Mononuclear cell (primary cell): ENCODE measurements around the gene GMEB1. TPM values are rescaled to one million over a fixed set of nuclear protein-coding genes. Genes with fewer than 3 reads are reported as not detected.
A peak's percentile ranks its signal among the peaks of the same experiment; 100 is the strongest.
"Not testable (repeated sequence)": the region's sequence is repeated elsewhere in the genome, so short reads cannot be mapped to it uniquely, and the experiment has no call there.

Source experiments
- H3K27me3 ChIP-seq: 2 replicates; pipeline ENCODE4 v1.6.0; 2011; ENCODE audit warnings: low read length, control low read depth; ENCODE audit not compliant: insufficient read depth
- H3K4me1 ChIP-seq: 2 replicates; pipeline ENCODE4 v1.5.1; 2011; ENCODE audit warnings: mild to moderate bottlenecking, low read length, control low read depth; ENCODE audit not compliant: insufficient read depth
- H3K4me3 ChIP-seq: 2 replicates; pipeline ENCODE4 v1.5.1; 2011; ENCODE audit warnings: mild to moderate bottlenecking, low read length, moderate library complexity
- H3K9me3 ChIP-seq: 2 replicates; pipeline ENCODE4 v1.5.1; 2011; ENCODE audit warnings: low read depth, mild to moderate bottlenecking, control low read depth, low read length
- total RNA-seq: library from RNA; depleted of rRNA; stranded (reverse); fragments of >200 nt; gene quantifications from one replicate; pipeline ENCODE4 v1.2.3, GENCODE V29; 2012

GMEB1 gene
- total RNA-seq, 1 donor, result 15.0 TPM

DNA sequence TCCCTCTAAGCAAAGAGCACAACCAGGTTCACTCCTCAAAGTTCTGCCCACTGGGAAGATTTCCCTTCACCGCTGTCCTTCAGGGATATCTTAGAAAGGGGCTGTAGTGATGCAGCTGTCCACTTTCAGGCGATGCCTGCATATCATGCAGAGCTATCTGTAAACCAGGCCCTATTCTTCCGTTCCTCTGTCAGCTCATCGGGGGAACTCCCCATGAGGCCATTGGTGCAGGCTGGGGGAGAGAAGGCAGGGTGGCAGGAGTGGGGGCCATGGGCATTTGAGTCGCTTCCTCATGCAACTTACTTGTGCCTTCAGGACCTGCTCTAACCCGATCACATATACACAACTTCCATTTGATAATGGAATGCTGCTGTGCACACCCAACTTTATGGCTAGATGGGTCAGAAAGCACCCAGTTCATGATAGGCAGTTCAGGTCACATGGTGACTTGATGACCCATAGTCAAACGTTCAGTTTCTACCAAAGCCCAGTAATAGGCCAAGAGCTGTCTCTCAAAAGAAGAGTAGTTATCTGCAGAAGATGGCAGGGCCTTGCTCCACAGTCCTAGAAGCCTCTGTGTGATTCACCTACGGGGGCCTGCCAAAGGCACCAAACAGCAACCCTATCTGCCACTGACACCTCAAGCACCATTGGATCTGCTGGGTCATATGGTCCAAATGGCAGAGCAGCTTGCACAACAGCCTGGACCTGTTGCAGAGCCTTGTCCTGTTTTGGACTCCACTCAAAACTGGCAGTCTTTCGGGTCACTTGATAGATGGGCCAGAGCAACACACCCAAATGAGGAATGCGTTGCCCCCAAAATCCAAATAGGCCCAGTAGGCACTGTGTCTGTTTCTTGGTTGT, 12.9 kb upstream of the GMEB1 start:
- H3K27me3 ChIP-seq, H3K4me3 ChIP-seq, H3K9me3 ChIP-seq, H3K4me1 ChIP-seq: not testable (repeated sequence)

DNA sequence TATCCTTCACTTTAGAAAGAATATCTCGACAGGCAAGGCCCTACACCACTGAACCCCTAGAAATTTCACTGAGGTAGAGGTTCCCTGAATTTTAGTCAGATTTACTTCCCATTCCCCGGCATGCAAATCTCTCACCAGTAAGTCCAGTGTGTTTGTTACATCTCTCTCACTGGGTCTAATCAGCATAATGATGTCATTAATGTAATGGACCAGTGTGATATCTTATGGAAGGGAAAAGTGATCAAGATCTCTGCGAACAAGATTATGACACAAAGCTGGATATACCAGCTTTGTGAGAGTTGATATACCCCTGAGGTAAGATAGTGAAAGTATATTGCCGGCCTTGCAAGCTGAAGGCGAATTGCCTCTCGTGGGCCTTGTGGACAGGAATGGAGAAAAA, 12.2 kb upstream of the GMEB1 start:
- H3K4me1 ChIP-seq, result peaks cover 7% of the 10 kb centered on the region
- H3K27me3 ChIP-seq, result no peaks in the 10 kb centered on the region
- no peaks in the 10 kb centered on the region for H3K9me3 ChIP-seq
- no peak overlapping the region for H3K4me3 ChIP-seq

DNA sequence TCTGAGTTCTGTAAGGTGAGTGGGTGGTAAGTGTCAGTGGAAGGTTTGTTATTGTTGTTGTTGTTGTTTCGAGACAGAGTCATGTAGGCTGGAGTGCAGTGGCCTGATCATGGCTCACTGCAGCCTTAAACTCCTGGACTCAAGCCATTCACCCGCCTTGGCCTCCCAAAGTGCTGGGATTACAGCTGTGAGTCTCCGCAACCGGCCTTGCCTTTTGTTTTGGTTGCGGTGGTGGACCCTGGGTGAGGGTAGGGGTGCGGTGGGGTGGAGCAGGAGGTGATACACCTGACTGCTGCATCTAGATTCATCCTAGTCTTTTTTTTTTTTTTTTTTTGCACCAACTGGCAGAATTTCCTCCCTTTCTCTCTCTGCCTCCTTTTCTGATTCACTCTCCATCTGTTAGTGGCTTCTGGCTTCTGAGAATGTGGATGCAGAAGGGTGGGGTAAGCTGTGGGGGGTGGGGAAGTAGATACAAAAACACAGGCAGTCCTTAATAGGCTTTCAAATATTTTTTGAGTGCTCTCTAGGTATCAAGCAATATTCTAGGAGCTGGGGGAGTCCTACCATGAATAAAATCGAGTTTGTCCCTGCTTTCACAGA, 4.6 kb upstream of the GMEB1 start:
- Histone ChIP-seq H3K27me3 (no peaks in the 10 kb centered on the region), H3K4me3 (no peak overlapping the region), H3K9me3 (no peaks in the 10 kb centered on the region), H3K4me1 (peaks cover 12% of the 10 kb centered on the region)

DNA sequence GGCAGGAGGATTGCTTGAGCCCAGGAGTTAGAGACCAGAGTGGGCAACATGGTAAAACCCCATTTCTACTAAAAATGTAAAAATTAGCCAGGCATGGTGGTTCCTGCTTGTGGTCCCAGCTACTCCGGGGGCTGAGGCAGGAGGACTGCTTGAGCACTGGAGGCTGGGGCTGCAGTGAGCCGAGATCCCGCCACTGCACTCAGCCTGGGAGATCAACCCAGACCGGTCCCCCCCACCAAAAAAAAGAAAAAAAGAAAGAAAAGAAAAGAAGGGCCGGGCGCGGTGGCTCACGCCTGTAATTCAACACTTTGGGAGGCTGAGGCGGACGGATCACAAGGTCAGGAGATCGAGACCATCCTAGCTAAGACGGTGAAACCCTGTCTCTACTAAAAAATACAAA, 1.8 kb upstream of the GMEB1 start:
- Histone ChIP-seq H3K4me1 (peaks cover 23% of the 10 kb centered on the region), H3K4me3 (no peak overlapping the region), H3K9me3 (no peaks in the 10 kb centered on the region), H3K27me3 (no peaks in the 10 kb centered on the region)

DNA sequence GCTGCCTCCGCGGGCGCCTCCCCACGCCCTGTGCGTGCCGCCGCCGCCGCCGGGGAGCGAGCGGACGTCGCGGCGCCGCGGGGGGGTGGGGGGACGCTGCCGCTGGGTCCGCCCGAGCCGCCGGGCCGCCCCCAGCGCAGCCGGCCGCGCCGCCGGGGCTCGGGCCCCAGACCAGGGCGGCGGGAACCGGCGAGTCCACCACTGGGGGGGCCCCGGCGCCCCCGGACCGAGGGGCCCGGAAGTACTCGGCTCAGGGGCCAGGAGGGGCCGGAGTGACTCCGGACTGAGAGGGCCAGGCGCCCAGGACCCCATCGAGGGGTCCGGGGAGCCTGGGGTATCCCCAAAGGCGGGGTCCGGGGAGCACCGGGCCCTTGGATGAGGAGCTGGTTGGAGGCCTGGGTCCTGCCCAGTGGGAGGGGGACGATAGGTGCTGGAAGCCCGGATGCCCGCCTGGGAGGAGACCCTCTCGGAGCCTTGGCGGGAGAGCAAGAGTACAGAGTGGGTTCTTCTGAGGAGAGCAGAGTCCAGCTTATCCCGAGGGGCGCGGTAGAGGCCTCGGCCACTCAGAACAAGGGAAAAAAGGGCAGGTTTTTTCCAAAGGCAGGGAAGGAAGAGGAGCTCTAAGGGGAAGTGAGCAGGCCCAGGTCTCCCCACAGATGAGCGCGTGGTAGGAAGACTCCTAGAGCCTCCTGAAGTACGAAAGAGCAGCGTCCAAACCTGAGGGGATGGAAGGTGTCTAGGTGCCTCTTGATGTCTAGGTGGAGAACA, 556 bp downstream of the GMEB1 start:
- H3K9me3 ChIP-seq, result no peaks in the 10 kb centered on the region
- H3K27me3 ChIP-seq, result no peaks in the 10 kb centered on the region
- peaks cover 23% of the 10 kb centered on the region for H3K4me1 ChIP-seq
- peak overlapping the region; percentile 99 for H3K4me3 ChIP-seq

DNA sequence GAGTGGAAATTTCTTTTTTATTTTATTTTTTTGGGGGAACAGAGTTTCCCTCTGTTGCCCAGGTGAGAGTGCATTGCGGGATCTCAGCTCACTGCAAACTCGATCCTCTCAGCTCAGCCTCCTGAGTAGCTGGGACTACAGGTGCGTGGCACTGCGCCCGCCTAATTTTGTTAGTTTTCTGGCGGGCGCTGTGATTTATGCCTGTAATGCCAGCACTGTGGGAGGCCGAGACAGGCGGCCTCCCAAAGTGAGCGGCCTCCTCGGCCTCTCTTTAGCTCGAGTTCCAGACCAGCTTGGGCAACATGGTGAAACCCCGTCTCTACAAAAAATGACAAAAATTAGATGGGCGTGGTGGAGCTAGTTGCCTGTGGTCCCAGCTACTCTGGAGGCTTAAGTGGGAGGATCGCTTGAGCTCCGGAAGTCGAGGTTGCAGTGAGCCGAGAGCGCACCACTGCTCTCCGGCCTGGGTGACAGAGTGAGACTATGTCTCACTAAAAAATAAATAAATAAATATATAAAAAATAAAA, 2.7 kb downstream of the GMEB1 start:
- peaks cover 23% of the 10 kb centered on the region for H3K4me1 ChIP-seq
- no peaks in the 10 kb centered on the region for H3K27me3 ChIP-seq
- H3K4me3 ChIP-seq, result no peak overlapping the region
- H3K9me3 ChIP-seq, result no peaks in the 10 kb centered on the region

DNA sequence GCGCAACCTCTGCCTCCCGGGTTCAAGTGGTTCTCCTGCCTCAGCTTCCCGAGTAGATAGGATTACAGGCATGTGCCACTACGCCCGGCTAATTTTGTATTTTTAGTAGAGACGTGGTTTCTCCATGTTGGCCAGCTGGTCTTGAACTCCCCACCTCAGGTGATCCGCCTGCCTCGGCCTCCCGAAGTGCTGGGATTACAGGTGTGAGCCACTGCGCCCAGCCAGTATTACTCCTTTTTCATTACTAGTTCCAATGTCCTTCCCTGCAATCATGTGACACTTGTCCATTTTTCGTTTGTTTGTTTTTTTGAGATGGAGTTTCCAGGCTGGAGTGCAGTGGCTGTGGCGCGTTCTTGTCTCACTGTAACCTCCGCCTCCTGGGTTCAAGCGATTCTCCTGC, 4.4 kb downstream of the GMEB1 start:
- H3K27me3 ChIP-seq, H3K4me3 ChIP-seq, H3K9me3 ChIP-seq: not testable (repeated sequence)
- H3K4me1 ChIP-seq, result peaks cover 16% of the 10 kb centered on the region

DNA sequence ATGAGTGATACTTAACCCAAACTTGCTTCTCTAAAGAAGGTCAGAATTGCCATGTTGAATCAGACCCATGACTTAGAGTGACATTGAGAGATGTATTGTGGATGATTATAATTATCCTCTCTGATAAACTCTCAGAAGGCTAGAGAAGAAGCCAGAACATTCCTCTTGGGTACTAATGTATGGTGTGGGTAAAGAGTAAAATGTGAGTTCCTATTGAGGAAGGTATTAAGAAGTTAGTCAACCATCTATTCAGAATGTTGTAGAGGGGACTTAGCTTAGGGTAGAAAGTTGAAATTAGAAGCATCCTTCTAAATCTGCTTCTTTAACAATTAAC, 7.3 kb downstream of the GMEB1 start:
- Histone ChIP-seq H3K27me3 (no peaks in the 10 kb centered on the region), H3K4me3 (no peak overlapping the region), H3K9me3 (no peaks in the 10 kb centered on the region), H3K4me1 (no peaks in the 10 kb centered on the region)

DNA sequence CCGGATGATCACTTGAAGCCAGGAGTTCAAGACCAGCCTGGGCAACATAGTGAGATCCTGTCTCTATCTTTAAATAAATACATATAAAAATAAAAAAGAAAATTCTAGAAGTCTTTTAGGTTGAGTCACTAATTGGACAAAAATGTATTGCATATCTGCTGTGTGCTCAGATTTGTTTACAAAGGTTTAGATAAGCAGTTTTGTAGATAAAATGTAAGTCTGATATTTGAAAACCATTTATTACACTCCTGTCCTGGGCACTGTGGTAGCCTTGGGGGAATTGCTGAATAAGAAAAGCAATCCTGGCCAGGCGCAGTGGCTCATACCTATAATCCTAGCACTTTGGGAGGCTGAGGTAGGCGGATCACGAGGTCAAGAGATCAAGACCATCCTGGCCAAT, 11.6 kb downstream of the GMEB1 start:
- no peaks in the 10 kb centered on the region for H3K9me3 ChIP-seq
- H3K27me3 ChIP-seq, result no peaks in the 10 kb centered on the region
- no peaks in the 10 kb centered on the region for H3K4me1 ChIP-seq
- H3K4me3 ChIP-seq, result no peak overlapping the region

DNA sequence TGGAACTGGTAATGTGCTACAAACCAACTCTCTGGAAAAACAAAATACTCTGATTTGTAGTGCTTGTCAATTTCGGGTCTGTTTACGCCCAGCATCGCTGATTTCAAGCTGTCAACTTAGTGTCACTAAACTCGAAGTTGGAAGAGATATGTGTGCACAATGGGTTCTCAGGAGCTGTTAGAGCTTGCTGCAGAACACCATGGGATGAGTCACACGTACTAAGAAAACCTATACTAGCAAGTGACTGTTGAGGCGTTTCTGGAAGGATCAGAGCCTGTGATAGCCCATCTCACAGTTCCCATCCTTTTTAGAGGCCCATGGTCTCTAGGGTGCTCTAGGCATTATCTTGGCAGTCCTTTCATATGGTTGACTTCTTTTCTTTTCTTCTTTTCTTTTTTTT, 14.3 kb downstream of the GMEB1 start:
- H3K4me1 ChIP-seq, result no peaks in the 10 kb centered on the region
- no peaks in the 10 kb centered on the region for H3K27me3 ChIP-seq
- no peak overlapping the region for H3K4me3 ChIP-seq
- H3K9me3 ChIP-seq, result no peaks in the 10 kb centered on the region

DNA sequence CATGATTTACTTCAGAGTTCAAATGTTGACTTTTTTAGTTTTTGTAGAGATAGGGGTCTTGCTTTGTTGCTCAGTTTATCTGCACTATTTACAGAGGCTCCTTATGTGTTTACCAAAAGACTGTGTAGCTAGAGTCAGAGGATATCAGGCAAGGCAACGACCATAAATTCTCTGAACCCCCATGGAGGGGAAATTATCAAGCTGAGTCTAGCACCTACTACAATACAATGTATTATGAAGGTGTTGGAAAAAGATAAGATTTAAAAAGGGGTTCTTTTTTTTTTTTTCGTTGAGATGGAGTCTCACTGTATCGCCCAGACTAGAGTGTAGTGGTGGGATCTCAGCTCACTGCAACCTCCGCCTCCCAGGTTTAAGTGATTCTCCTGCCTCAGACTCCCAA, 16.4 kb downstream of the GMEB1 start:
- H3K4me1 ChIP-seq, result no peaks in the 10 kb centered on the region
- H3K9me3 ChIP-seq, result no peaks in the 10 kb centered on the region
- no peaks in the 10 kb centered on the region for H3K27me3 ChIP-seq

DNA sequence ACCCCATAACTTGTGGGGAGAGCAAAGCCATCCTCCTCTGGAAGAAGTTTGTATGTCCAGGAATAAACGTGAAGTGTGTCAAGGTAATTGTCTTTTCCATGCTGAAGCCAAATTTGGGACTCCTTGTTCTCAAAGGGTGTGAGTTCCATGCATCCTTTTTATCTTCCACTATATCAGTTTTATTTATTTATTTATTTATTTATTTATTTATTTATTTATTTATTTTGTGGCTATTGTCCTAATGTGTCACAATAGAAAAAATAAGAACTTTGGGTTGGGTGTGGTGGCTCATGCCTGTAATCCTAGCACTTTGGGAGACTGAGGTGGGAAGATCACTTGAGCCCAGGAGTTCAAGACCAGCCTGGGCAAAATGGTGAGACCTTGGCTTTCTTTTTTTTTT, 23.0 kb downstream of the GMEB1 start:
- H3K4me3 ChIP-seq, H3K27me3 ChIP-seq, H3K4me1 ChIP-seq, H3K9me3 ChIP-seq: not testable (repeated sequence)

More for the DNA sequence above, 16.4 kb downstream of the GMEB1 start:
- H3K4me3 ChIP-seq, result no peak overlapping the region

DNA sequence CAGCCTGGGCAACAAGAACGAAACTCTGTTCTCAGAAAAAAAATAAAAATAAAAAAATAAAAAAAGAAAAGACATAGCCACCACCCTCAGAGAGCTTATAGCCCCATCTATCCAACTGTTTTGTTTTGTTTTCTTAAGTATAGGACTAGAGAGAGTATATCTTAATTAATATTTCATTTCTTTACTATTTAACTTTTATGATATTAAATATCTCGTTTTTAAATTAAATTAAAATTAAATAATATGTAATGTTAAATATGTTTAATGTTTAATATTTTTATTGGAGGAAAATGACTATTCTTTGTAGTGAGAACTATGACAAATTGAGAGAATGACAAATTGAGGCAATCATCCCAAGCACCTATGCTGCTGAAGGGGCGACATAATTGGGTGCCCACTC, 35.0 kb downstream of the GMEB1 start:
- Histone ChIP-seq H3K9me3 (no peaks in the 10 kb centered on the region), H3K4me1 (no peaks in the 10 kb centered on the region), H3K4me3 (no peak overlapping the region), H3K27me3 (no peaks in the 10 kb centered on the region)

DNA sequence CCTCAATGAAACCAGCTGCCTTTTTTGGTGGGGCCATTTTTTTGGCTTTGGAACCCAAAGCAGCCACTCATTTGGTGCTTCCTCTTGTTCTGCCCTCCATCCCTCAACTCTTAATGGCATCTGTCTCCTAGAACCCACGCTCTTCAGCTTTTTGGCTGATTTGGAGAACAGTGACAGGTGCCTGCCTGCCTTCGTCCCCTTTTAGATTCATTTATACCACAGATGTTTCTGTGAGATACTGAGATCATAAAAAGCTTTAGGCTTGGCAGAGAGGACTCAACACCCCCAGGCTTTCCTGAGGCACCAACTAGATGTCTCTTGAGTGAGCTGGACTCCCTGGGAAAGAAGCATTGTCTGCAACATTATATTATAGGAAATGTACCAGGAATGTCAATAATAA, 47.8 kb downstream of the GMEB1 start:
- Histone ChIP-seq H3K9me3 (no peaks in the 10 kb centered on the region), H3K4me1 (no peaks in the 10 kb centered on the region), H3K27me3 (no peaks in the 10 kb centered on the region), H3K4me3 (no peak overlapping the region)

DNA sequence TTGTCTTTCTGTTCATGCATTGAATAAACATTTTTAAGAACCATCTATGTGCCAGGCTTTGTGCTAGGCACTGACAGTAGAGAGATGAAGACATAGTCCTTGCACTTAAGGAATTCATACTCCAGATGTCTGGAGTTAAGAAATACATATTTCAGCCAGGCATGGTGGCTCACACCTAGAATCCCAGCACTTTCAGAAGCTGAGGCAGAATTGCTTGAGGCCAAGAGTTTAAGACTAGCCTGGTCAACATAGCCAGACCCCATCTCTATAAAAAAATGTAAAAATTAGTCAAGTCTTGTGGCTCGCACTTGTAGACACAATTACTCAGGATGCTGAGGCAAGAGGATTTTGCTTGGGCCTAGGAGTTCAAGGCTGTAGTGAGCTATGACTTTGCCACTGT, 49.6 kb downstream of the GMEB1 start:
- H3K27me3 ChIP-seq, result no peaks in the 10 kb centered on the region
- no peaks in the 10 kb centered on the region for H3K4me1 ChIP-seq
- no peak overlapping the region for H3K4me3 ChIP-seq
- H3K9me3 ChIP-seq, result no peaks in the 10 kb centered on the region
